A673 (cell line): ENCODE results near the gene CHAT. TPM values are rescaled to one million over a fixed set of nuclear protein-coding genes. Genes with fewer than 3 reads are reported as not detected.

Experiments
- BruUV-seq: library from RNA; stranded (reverse); fragments of 400-500 nt; replicated peaks from 2 replicates; lab custom pipeline; 2021; lab: Mats Ljungman, UMichigan
- CTCF ChIA-PET: fragments of 300-600 bp; sonication (Branson Sonifier 250); formaldehyde crosslinking; loops from one replicate; lab custom pipeline; 2022; ENCODE audit warnings: antibody characterized with exemption; lab: Charles Lee
- POLR2A ChIA-PET: fragments of 300-600 bp; sonication (Branson Sonifier 250); formaldehyde crosslinking; loops from one replicate; lab custom pipeline; 2022; ENCODE audit warnings: antibody characterized with exemption; ENCODE audit not compliant: low non-redundant PET; lab: Charles Lee
- DNase-seq: peaks from one replicate; pipeline ENCODE4 v3.0.0-alpha.2; 2015; ENCODE audit warnings: low spot score
- H3K27ac ChIP-seq: fragments of 200-600 bp; sonication (generic); 2 replicates; pipeline ENCODE4 v1.5.1; 2016; ENCODE audit warnings: mixed run types, low read depth, mild to moderate bottlenecking, mixed read lengths, antibody characterized with exemption, low read length; ENCODE audit not compliant: poor library complexity, severe bottlenecking
- H3K27me3 ChIP-seq: fragments of 200-600 bp; sonication (generic); replicated peaks from 2 replicates; pipeline ENCODE4 v1.6.1; 2017; ENCODE audit warnings: mixed run types, low read depth, mild to moderate bottlenecking, mixed read lengths, antibody characterized with exemption, low read length; ENCODE audit not compliant: insufficient read depth, poor library complexity
- H3K36me3 ChIP-seq: fragments of 200-600 bp; sonication (generic); 2 replicates; pipeline ENCODE4 v1.6.1; 2016; ENCODE audit warnings: mixed run types, mild to moderate bottlenecking, mixed read lengths, antibody characterized with exemption, low read length; ENCODE audit not compliant: insufficient read depth, poor library complexity, severe bottlenecking
- H3K4me1 ChIP-seq: fragments of 200-600 bp; sonication (generic); 2 replicates; pipeline ENCODE4 v1.6.1; 2017; ENCODE audit warnings: mixed run types, mild to moderate bottlenecking, mixed read lengths, antibody characterized with exemption, low read length; ENCODE audit not compliant: insufficient read depth, poor library complexity, severe bottlenecking
- H3K4me3 ChIP-seq: fragments of 200-600 bp; sonication (generic); 2 replicates; pipeline ENCODE4 v1.5.1; 2016; ENCODE audit warnings: low read depth, mixed run types, mild to moderate bottlenecking, mixed read lengths, low read length; ENCODE audit not compliant: poor library complexity, severe bottlenecking
- H3K9me3 ChIP-seq: fragments of 200-600 bp; sonication (generic); 2 replicates; pipeline ENCODE4 v1.6.1; 2016; ENCODE audit warnings: mixed run types, low read depth, mild to moderate bottlenecking, mixed read lengths, antibody characterized with exemption, low read length; ENCODE audit not compliant: poor library complexity, severe bottlenecking
- EZH2 ChIP-seq: fragments of 200-600 bp; sonication (generic); IDR thresholded peaks from 2 replicates; pipeline ENCODE4 v1.6.1; 2017; ENCODE audit warnings: borderline replicate concordance, low read depth, mild to moderate bottlenecking, mixed read lengths, antibody characterized with exemption, low read length; ENCODE audit not compliant: poor library complexity, severe bottlenecking
- intact Hi-C: fragments of 100-400 bp; cut with micrococcal nuclease; formaldehyde crosslinking; loops from one replicate; pipeline ENCODE4 v1.10.0; 2022; ENCODE audit not compliant: unreplicated experiment
- total RNA-seq: library from RNA; stranded (reverse); gene quantifications from 2 replicates; pipeline ENCODE4 v1.2.3, GENCODE V29; 2021
- TF ChIP-seq, protein P1 (sequence below): fragments of 300-800, 200-600 bp; sonication (generic); conservative IDR thresholded peaks from 2 replicates; pipeline ENCODE4 v1.5.1; 2017; ENCODE audit warnings: low read depth, mild to moderate bottlenecking, antibody characterized with exemption, low read length, moderate library complexity, mixed read lengths

The CHAT gene
- total RNA-seq, 1 experiment from 2014 or later, result 0.56 TPM

DNA sequence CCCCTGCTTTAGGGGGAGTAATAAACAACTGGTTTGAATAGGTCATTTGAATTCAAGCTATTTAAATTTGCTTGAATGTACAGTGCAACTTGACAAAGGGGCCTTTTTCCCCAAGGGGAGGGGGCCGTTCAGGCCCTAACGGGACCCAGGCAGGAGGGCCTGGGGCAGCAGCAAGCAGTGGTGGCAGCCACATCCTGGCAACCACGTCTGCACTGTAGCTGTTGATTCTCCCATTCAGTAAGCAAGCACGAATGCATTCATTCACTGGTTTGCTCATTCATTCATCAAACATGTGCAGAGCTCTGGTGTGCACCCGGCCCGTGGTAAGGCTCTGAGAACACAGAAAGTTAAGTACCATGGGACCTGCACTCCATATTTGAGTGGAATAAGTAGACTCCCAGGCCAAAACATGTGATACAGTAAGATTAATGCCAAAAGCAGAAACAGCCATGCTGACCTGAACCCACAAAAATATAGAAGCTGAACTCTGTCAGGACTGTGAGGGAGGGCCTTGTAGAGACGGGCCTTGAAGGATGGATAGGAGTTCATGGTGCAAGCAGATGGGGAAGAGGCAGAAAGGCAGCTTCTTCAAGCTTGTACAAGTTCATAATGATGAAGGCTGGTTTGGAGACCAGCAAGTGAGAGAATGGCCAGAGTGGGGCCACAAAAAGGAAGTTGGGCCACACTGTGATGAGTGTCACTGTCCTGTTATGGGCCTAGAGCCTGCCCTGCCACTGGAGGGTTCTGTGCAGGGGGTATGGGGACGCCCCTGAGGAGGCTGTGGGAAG is 36.3 kb downstream of the CHAT start:
- H3K9me3 ChIP-seq, result no peaks in the 10 kb centered on the region
- peaks cover 21% of the 10 kb centered on the region for H3K4me1 ChIP-seq
- intact Hi-C loops, result no loop called here
- ChIA-PET POLR2A (no interaction called here), CTCF (no interaction called here)
- no peak overlapping the region for H3K27ac ChIP-seq
- no peak overlapping the region for H3K4me3 ChIP-seq
- no peaks in the 10 kb centered on the region for H3K27me3 ChIP-seq
- no TSS peak for BruUV-seq
- TF ChIP-seq, protein P1, sequence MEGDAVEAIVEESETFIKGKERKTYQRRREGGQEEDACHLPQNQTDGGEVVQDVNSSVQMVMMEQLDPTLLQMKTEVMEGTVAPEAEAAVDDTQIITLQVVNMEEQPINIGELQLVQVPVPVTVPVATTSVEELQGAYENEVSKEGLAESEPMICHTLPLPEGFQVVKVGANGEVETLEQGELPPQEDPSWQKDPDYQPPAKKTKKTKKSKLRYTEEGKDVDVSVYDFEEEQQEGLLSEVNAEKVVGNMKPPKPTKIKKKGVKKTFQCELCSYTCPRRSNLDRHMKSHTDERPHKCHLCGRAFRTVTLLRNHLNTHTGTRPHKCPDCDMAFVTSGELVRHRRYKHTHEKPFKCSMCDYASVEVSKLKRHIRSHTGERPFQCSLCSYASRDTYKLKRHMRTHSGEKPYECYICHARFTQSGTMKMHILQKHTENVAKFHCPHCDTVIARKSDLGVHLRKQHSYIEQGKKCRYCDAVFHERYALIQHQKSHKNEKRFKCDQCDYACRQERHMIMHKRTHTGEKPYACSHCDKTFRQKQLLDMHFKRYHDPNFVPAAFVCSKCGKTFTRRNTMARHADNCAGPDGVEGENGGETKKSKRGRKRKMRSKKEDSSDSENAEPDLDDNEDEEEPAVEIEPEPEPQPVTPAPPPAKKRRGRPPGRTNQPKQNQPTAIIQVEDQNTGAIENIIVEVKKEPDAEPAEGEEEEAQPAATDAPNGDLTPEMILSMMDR, result no peak
- no peak for TF ChIP-seq EZH2
- H3K36me3 ChIP-seq, result no peaks in the 10 kb centered on the region
- no peak for DNase-seq

DNA sequence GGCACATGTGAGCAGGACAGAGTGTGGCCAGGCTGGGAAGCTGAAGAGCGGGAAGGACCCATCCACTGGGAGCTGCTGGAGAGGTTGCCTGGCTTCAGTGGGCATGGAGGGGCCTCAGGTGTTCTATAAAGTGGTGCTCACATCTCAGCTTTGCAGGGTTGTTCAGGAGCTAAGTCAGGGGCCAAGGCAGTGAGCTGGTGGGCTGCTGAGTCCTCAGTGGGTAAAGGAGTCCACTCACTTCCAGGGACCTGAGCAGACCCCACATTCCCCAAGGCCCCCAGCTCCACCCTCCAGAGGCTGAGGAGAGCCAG is 36.8 kb downstream of the CHAT start:
- H3K36me3 ChIP-seq, result no peaks in the 10 kb centered on the region
- DNase-seq, result no peak

DNA sequence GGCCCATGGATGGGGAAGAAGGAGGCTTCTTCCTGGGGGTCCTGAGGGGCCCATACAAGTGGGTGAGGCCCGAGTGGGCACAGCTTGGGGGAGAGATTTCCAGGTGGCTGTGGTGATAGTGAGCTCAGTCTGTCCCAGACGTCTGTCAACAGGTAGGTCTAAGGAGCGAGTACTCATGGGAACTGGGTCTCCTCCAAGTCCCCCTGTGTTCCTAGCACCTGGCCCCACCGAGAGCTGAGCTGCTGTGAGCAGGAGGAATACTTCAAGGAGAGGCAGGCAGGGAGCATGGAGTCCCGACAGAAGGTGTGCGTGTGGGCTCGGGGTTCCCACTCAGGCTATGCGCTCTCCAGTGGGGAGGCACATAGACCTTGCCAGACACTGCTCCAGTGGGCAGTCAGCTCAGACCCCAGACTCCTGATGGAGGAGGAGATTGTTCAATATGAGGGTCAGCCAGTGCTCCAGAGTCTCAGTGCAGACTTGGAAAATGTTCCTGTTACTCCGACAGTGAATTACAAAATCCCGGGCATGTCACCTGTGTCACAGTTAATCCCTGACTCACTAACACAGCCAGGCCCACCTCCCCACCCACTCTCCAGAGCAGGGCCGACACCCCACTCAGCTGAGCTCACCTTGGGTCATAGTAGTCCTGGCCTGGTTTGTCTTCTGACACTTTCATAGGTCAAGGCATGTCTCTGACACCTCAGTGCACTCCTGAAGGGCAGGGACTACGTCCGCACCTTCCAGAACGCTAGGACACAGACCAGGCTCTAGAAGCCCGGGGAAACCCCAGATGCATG is 37.4 kb downstream of the CHAT start:
- no peak overlapping the region for H3K27ac ChIP-seq
- H3K36me3 ChIP-seq, result no peaks in the 10 kb centered on the region
- intact Hi-C loops, result no loop called here
- no peaks in the 10 kb centered on the region for H3K9me3 ChIP-seq
- TF ChIP-seq, protein P1, result no peak
- TF ChIP-seq EZH2, result no peak
- no peaks in the 10 kb centered on the region for H3K27me3 ChIP-seq
- peaks cover 21% of the 10 kb centered on the region for H3K4me1 ChIP-seq
- CTCF ChIA-PET, result no interaction called here
- DNase-seq, result no peak
- POLR2A ChIA-PET, result no interaction called here
- H3K4me3 ChIP-seq, result no peak overlapping the region
- BruUV-seq, result no TSS peak

More for the DNA sequence above, 36.8 kb downstream of the CHAT start:
- Histone ChIP-seq H3K27ac (no peak overlapping the region), H3K4me1 (peaks cover 21% of the 10 kb centered on the region), H3K9me3 (no peaks in the 10 kb centered on the region), H3K27me3 (no peaks in the 10 kb centered on the region), H3K4me3 (no peak overlapping the region)
- BruUV-seq, result no TSS peak
- ChIA-PET POLR2A (no interaction called here), CTCF (no interaction called here)
- TF ChIP-seq, protein P1, result no peak
- no peak for TF ChIP-seq EZH2
- intact Hi-C loops, result no loop called here
